Measurements from ENCODE around the gene ASIC4.

ASIC4 gene

GRCh38 chr2:219470429-219470828 lies 43.9 kb upstream of the ASIC4 start:
- no peak for DNase-seq (ENCODE audit: low read depth in 1 of 2, low spot score in 1 of 2)

DNA sequence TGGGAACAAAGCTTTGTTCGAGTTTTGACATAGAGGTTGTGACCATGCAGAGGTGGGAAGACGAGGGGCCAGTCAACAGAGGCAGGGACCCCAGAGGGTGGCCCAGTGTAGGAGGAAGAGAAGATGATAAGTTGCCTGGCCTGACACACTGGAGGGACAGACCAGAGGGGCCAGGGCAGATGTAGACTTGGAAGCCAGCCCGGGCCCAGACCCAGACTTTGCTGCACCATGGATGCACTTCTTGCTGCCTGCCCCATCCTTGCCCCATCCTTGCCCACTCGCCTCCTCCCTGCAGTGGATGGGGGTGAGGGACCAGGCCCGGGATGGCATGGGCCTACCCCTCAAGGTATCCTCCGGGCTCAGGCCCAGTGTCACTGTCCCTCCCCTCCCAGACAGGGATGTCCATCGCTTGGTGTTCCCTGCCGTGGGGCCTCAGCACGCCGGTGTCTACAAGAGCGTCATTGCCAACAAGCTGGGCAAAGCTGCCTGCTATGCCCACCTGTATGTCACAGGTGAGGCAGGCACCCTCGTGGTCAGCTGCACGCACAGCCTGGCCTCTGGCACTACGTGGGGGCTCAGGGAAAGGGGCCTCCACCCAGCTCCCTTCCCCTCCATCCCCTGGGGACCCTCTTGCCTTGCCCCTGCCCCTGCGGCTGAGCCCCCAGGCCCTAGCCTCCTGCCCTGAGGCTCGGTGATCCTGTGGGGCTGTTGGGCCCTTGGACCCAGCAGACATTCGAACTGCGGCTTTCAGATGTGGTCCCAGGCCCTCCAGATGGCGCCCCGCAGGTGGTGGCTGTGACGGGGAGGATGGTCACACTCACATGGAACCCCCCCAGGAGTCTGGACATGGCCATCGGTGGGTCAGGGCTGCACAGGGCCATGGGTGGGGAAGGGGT lies 42.6 kb upstream of the ASIC4 start:
- Histone ChIP-seq H3K27ac (replicated peaks) (no peak overlapping the region), H3K27me3 (ENCODE audit: insufficient read depth, poor library complexity, severe bottlenecking) (no peaks in the 10 kb centered on the region), H3K4me3 (replicated peaks; ENCODE audit: insufficient read depth, low read length) (no peak overlapping the region)
- DNase-seq (ENCODE audit: low read depth in 1 of 2, low spot score in 1 of 2), result no peak
- TF ChIP-seq SPI1 (IDR thresholded peaks at IDR 0.05; ENCODE audit: borderline replicate concordance, low read depth), result no peak
- no peak for TF ChIP-seq CTCF (IDR thresholded peaks at IDR 0.05; ENCODE audit: insufficient read depth, low read length)
- no peak for TF ChIP-seq POLR2AphosphoS5 (IDR thresholded peaks at IDR 0.05; ENCODE audit: low read depth)
- no peak for TF ChIP-seq GABPA (IDR thresholded peaks at IDR 0.05; ENCODE audit: low read depth)
- TF ChIP-seq, protein P1, sequence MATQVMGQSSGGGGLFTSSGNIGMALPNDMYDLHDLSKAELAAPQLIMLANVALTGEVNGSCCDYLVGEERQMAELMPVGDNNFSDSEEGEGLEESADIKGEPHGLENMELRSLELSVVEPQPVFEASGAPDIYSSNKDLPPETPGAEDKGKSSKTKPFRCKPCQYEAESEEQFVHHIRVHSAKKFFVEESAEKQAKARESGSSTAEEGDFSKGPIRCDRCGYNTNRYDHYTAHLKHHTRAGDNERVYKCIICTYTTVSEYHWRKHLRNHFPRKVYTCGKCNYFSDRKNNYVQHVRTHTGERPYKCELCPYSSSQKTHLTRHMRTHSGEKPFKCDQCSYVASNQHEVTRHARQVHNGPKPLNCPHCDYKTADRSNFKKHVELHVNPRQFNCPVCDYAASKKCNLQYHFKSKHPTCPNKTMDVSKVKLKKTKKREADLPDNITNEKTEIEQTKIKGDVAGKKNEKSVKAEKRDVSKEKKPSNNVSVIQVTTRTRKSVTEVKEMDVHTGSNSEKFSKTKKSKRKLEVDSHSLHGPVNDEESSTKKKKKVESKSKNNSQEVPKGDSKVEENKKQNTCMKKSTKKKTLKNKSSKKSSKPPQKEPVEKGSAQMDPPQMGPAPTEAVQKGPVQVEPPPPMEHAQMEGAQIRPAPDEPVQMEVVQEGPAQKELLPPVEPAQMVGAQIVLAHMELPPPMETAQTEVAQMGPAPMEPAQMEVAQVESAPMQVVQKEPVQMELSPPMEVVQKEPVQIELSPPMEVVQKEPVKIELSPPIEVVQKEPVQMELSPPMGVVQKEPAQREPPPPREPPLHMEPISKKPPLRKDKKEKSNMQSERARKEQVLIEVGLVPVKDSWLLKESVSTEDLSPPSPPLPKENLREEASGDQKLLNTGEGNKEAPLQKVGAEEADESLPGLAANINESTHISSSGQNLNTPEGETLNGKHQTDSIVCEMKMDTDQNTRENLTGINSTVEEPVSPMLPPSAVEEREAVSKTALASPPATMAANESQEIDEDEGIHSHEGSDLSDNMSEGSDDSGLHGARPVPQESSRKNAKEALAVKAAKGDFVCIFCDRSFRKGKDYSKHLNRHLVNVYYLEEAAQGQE (IDR thresholded peaks at IDR 0.05; ENCODE audit: insufficient replicate concordance, low read depth), result no peak

More at GRCh38 chr2:219470429-219470828, 43.9 kb upstream of the ASIC4 start:
- H3K27ac ChIP-seq (replicated peaks), result no peak overlapping the region
- TF ChIP-seq POLR2AphosphoS5 (IDR thresholded peaks at IDR 0.05; ENCODE audit: low read depth), result no peak
- TF ChIP-seq, protein P1 (IDR thresholded peaks at IDR 0.05; ENCODE audit: insufficient replicate concordance, low read depth), result no peak
- no peak for TF ChIP-seq CTCF (IDR thresholded peaks at IDR 0.05; ENCODE audit: insufficient read depth, low read length)
- no peak for TF ChIP-seq SPI1 (IDR thresholded peaks at IDR 0.05; ENCODE audit: borderline replicate concordance, low read depth)
- TF ChIP-seq GABPA (IDR thresholded peaks at IDR 0.05; ENCODE audit: low read depth), result no peak
- no peaks in the 10 kb centered on the region for H3K27me3 ChIP-seq (ENCODE audit: insufficient read depth, poor library complexity, severe bottlenecking)
- no peak overlapping the region for H3K4me3 ChIP-seq (replicated peaks; ENCODE audit: insufficient read depth, low read length)

GRCh38 chr2:219472629-219473187 lies 41.6 kb upstream of the ASIC4 start:
- TF ChIP-seq SPI1 (IDR thresholded peaks at IDR 0.05; ENCODE audit: borderline replicate concordance, low read depth) (no peak), POLR2AphosphoS5 (IDR thresholded peaks at IDR 0.05; ENCODE audit: low read depth) (no peak), CTCF (IDR thresholded peaks at IDR 0.05; ENCODE audit: insufficient read depth, low read length) (no peak), GABPA (IDR thresholded peaks at IDR 0.05; ENCODE audit: low read depth) (no peak)
- TF ChIP-seq, protein P1 (IDR thresholded peaks at IDR 0.05; ENCODE audit: insufficient replicate concordance, low read depth), result no peak
- Histone ChIP-seq H3K27me3 (ENCODE audit: insufficient read depth, poor library complexity, severe bottlenecking) (no peaks in the 10 kb centered on the region), H3K4me3 (replicated peaks; ENCODE audit: insufficient read depth, low read length) (no peak overlapping the region), H3K27ac (replicated peaks) (no peak overlapping the region)
- DNase-seq (ENCODE audit: low read depth in 1 of 2, low spot score in 1 of 2), result no peak

All from HL-60 (cell line).